Type B pancreatic cell (in vitro differentiated cells): ENCODE data around the gene MYO16. TPM values are rescaled to one million over a fixed set of nuclear protein-coding genes. Genes with fewer than 3 reads are reported as not detected.

Experiments used
- DNase-seq: peaks from one replicate; pipeline ENCODE4 v3.0.0; 2021; ENCODE audit warnings: mixed read lengths; ENCODE audit not compliant: unreplicated experiment; ENCODE audit errors: extremely low spot score
- H3K27ac Mint-ChIP-seq: 2 replicates; pipeline ENCODE4 v1.8.0; 2021; ENCODE audit warnings: mild to moderate bottlenecking, mixed read lengths
- H3K27me3 Mint-ChIP-seq: 2 replicates; pipeline ENCODE4 v1.8.0; 2021; ENCODE audit warnings: mixed read lengths
- H3K36me3 Mint-ChIP-seq: 2 replicates; pipeline ENCODE4 v1.8.0; 2021; ENCODE audit warnings: mixed read lengths
- H3K4me1 Mint-ChIP-seq: one replicate; pipeline ENCODE4 v1.8.0; 2021; ENCODE audit warnings: mixed read lengths; ENCODE audit not compliant: unreplicated experiment
- H3K4me3 Mint-ChIP-seq: 2 replicates; pipeline ENCODE4 v1.8.0; 2021; ENCODE audit warnings: mild to moderate bottlenecking, mixed read lengths
- H3K9me3 Mint-ChIP-seq: 2 replicates; pipeline ENCODE4 v1.8.0; 2021; ENCODE audit warnings: mixed read lengths
- CTCF ChIP-seq: fragments of 200-600 bp; sonication (generic); conservative IDR thresholded peaks from 2 replicates; pipeline ENCODE4 v1.5.0; 2021; ENCODE audit warnings: antibody characterized with exemption, mild to moderate bottlenecking
- total RNA-seq: library from RNA; stranded (reverse); gene quantifications from 2 replicates; pipeline ENCODE4 v1.2.1, GENCODE V29; 2021; ENCODE audit warnings: low replicate concordance

MYO16 gene
- total RNA-seq, 1 donor from 2014 or later, result 1.5 TPM

GRCh38 chr13:108835083-108835482 is 205.7 kb downstream of the MYO16 start:
- no peak for DNase-seq
- no peaks in the 10 kb centered on the region for H3K9me3 Mint-ChIP-seq
- no peak overlapping the region for H3K4me3 Mint-ChIP-seq
- no peak overlapping the region for H3K27ac Mint-ChIP-seq
- no peak for TF ChIP-seq CTCF
- H3K36me3 Mint-ChIP-seq, result no peaks in the 10 kb centered on the region
- no peaks in the 10 kb centered on the region for H3K27me3 Mint-ChIP-seq
- no peaks in the 10 kb centered on the region for H3K4me1 Mint-ChIP-seq

GRCh38 chr13:108850691-108851090 is 221.3 kb downstream of the MYO16 start:
- H3K36me3 Mint-ChIP-seq, result no peaks in the 10 kb centered on the region
- peaks cover 3% of the 10 kb centered on the region for H3K27me3 Mint-ChIP-seq
- no peak overlapping the region for H3K4me3 Mint-ChIP-seq
- no peak overlapping the region for H3K27ac Mint-ChIP-seq
- TF ChIP-seq CTCF, result no peak
- H3K9me3 Mint-ChIP-seq, result no peaks in the 10 kb centered on the region
- no peak for DNase-seq
- H3K4me1 Mint-ChIP-seq, result no peaks in the 10 kb centered on the region

GRCh38 chr13:108851660-108852059 is 222.2 kb downstream of the MYO16 start:
- H3K4me1 Mint-ChIP-seq, result no peaks in the 10 kb centered on the region
- no peak overlapping the region for H3K4me3 Mint-ChIP-seq
- H3K27me3 Mint-ChIP-seq, result peaks cover 3% of the 10 kb centered on the region
- no peaks in the 10 kb centered on the region for H3K9me3 Mint-ChIP-seq
- no peak for TF ChIP-seq CTCF
- H3K36me3 Mint-ChIP-seq, result no peaks in the 10 kb centered on the region
- no peak for DNase-seq
- no peak overlapping the region for H3K27ac Mint-ChIP-seq

- H3K36me3 Mint-ChIP-seq, result no peaks in the 10 kb centered on the region
- H3K4me1 Mint-ChIP-seq, result no peaks in the 10 kb centered on the region
- no peak for TF ChIP-seq CTCF
- no peaks in the 10 kb centered on the region for H3K9me3 Mint-ChIP-seq
- H3K27me3 Mint-ChIP-seq, result peaks cover 3% of the 10 kb centered on the region
- H3K27ac Mint-ChIP-seq, result no peak overlapping the region
- no peak overlapping the region for H3K4me3 Mint-ChIP-seq
- no peak for DNase-seq
Measured at GRCh38 chr13:108853031-108853430, 223.6 kb downstream of the MYO16 start.

GRCh38 chr13:108855737-108856387 is 226.5 kb downstream of the MYO16 start:
- DNase-seq, result no peak
- peaks cover 3% of the 10 kb centered on the region for H3K4me1 Mint-ChIP-seq
- no peaks in the 10 kb centered on the region for H3K27me3 Mint-ChIP-seq
- H3K27ac Mint-ChIP-seq, result no peak overlapping the region
- no peaks in the 10 kb centered on the region for H3K9me3 Mint-ChIP-seq
- TF ChIP-seq CTCF, result no peak
- no peaks in the 10 kb centered on the region for H3K36me3 Mint-ChIP-seq
- H3K4me3 Mint-ChIP-seq, result no peak overlapping the region

GRCh38 chr13:108858676-108859075 is 229.3 kb downstream of the MYO16 start:
- Mint-ChIP-seq H3K27me3 (no peaks in the 10 kb centered on the region), H3K9me3 (no peaks in the 10 kb centered on the region), H3K4me1 (peaks cover 3% of the 10 kb centered on the region), H3K36me3 (no peaks in the 10 kb centered on the region), H3K4me3 (no peak overlapping the region), H3K27ac (no peak overlapping the region)
- TF ChIP-seq CTCF, result no peak
- no peak for DNase-seq
